HG03060 (cell line): ENCODE results near the gene ABR.

Experiments
- ATAC-seq: cut with Tn5 transposase; IDR thresholded peaks from one replicate; pipeline ENCODE4 v1.9.1; 2021; ENCODE audit warnings: low read depth, moderate number of reproducible peaks; ENCODE audit not compliant: unreplicated experiment

The ABR gene

DNA sequence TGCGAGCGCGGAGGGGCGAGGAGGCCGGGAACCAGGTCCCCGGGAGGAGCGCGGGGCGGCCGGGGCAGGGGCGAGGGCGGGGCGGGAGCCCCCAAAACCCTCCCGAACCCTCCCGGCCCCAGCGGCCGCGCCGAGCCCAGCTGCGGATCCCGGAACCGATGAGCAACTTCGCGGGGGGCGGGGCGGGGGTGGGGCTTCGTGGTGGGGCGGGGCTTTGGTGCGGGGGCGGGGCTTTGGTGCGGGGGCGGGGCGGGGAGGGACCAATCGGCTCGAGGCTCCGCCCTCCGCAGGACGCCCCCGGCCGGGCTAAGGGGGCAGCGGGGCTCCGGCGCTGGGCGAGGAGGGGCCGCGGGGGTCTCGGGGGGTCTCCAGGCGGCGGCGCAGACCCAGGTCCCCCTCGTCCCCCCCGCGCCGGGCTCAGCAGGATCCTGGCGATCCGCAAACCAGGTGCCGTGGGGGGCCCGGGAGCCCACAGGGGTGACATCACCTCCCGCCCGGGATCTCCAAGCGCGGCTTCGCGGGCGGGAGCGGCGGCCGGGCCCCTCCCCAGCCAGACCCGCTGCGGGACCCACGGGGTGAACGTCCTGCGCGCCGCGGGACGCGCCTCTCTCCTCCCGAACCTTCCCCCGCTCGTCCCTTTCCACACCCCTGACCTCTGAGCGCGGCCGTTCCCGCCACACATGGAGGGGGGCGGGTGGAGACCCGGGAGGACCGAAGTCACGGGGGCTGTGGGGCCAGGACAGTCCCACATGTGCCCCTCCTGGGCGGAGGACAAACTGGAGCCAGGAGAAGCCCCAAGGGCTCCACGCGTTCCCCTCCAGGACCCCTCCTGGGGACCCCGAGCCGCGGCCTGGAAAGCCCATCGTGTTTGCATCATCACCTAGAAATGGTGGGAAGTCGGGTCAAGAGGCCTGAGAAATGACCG lies at the start of gene ABR:
TSS of gene ABR (minus strand) at position 164 of the 925 bp plus-strand sequence. CDS start 254 bp downstream, outside the sequence.
- no peak for ATAC-seq

DNA sequence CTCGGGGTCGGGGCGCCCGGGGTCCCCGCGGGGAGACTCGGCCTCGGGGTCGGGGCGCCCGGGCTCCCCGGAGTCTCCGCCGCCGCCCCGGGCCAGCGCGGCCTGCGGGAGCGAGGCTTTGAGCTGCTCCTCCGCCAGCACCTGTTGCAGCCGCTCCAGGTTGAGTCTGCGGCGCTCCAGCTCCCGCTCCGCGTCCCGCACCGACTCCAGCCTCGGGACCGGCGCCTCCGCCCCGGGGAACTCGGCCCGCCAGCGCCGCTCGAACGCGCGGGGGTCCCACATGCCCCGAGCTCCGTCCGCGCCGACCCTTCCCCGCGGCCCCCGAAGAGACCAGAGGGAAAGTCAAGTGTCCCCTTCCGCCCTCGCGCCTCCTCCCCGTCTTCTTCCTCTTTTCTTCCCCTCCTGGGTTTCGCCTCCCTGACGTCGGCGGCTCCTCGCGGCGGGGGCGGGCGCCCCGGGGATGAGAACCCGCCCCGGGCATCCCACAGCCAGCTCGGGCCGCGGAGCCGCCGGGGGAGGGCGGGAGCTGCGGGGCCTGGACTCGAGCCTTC lies 49.6 kb upstream of the ABR start:
- no peak for ATAC-seq

DNA sequence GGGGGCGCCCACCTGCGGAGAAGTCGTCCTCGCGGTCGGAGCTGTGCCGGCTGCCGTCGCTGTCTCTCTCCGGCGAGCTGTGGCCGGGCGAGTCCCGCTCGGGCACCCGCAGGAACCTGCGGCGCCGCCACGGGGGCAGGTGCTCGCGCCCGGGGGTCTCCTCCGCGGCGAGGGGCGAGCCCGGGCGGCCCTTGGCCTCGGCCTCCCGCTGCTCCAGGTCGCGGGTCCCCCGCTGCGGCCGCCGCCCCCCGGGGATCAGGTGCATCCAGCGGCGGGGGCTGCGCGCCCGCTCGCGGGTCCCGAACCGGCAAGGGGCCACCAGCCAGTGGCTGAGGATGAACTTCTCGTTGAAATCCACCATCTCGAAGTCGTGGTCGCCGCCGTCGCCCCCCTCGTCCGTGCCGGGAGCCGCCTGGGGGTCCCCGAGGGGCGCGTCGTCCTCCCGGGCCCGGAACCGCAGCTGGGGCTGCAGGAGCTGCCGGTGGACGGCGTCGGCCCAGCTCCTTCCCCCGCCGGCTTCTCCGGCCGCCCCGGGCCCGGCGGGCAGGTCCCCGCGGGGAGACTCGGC lies 49.1 kb upstream of the ABR start:
- no peak for ATAC-seq

DNA sequence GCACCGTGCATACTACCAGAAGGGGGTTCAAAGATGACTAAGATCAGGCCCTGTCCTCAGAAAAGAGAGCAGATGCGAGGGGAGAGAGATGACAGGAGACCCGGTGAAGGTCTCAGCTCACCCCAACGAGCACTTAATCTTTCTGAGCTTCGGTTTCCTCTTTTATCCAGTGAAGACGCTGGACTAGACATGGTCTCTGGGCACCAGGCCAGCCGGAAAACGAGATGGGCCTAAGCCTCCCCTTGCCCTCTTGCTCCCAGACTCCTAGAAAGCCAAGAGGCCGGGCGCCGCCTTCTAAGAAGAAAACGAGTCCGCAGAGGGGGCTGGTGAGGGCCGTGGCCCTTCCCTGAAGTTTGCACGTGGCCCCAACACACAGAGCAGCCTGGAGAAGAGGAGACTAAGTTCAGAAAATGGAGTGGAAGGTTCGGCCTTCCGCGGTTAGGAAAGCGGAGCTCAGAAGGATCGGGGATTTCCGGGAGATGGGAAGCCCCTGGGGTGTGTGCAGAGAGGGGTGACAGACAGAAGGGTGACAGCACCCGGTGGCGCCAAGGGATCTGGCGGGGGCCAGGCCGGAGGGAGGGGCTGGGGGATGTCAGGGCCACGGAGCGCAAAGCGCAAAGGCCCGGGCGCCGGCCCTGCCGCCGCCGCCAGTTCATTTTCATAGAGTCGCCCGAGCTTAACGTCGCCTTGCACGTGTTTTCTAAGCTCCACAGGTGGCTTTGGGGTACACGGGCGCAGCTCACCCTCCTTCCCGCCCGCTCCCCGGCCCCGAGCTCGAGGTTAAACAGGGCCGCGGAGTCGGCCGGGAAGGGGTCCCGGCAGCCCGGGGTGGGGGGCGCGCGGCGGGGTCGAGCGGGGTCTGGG lies 48.4 kb upstream of the ABR start:
- no peak for ATAC-seq

DNA sequence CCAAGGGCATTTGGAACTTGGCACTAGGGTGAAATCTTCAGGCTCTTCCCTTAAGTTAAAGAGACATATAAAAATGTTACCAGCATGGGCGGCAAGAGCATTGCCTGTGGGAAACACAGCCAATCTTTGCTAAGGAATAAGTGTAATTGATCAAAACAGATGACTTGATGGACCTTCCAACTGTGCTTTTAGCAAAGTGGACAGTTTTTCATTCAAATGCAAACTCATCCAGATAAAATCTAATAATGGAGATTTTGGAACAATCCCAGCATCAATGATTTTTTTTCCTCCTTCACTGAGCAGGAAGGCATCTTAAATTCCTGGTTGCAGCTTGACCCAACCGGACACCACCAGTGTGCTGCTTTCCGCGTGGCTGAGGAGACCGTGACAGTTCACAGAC lies 47.6 kb upstream of the ABR start:
- no peak for ATAC-seq

DNA sequence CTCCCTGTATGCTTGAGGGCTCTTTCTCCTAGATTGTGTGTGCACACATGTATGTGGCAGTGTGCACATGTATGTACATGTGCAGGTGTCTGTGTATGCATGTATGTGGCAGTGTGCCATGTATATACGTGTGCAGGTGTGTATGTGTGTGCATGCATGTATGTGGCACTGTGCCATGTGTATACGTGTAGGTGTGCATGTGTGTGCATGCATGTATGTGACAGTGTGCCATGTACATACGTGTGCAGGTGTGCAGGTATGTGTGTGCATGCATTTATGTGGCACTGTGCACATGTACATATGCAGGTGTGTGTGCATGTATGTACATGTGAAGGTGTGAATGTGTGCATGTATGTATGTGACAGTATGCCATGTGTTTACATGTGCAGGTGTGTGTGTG lies 46.5 kb upstream of the ABR start:
- no peak for ATAC-seq

DNA sequence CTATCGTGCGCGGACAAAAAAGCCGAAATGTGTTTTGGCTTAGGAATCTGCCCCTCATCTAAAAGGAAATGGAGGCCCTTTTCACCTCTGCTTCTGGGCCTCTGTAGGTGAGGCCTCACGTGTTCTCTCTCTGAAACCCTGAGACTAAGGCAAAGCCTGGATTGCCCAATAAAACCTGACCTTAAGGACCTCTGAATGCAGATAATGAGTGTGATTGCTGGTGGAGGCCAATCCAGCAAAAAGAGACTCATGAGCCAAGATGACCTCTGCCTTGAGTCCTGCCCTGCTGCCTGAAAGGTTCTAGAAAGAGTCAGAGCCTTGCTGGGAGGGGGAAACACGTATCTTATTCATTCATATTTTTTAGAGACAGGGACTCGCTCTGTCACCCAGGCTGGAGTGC lies 44.5 kb upstream of the ABR start:
- no peak for ATAC-seq

DNA sequence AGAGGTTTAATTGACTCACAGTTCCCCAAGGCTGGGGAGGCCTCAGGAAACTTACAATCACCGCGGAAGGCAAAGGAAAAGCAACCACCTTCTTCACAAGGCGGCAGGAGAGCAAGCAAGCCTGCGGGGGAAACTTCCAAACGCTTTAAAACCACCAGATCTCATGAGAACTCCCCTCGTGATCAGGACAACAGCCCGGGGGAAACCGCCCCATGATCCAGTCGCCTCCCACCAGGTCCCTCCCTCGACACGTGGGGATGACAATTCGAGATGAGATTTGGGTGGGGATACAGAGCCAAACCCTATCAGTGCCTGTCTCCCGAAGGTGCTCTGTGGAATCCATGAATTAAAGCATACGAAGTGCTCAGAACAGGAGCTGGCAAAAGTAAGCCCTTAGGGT lies 43.9 kb upstream of the ABR start:
- ATAC-seq = no peak

DNA sequence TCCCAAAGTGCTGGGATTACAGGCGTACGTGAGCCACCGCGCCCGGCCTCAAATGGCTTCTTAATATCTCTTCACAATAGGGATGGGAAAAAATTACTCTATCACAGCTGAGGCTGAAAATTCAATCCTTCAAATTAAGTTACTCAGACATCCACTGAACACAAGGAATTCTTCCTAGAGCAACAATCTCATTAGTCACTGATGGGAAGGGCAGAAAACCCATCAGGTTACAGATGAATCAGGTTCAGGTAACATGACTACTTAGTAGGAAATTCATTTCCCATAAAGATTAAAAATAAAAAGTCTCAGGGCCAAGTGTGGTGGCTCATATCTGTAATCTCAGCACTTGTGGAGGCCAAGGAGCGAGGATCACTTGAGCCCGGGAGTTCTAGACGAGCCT lies 42.5 kb upstream of the ABR start:
- no peak for ATAC-seq

DNA sequence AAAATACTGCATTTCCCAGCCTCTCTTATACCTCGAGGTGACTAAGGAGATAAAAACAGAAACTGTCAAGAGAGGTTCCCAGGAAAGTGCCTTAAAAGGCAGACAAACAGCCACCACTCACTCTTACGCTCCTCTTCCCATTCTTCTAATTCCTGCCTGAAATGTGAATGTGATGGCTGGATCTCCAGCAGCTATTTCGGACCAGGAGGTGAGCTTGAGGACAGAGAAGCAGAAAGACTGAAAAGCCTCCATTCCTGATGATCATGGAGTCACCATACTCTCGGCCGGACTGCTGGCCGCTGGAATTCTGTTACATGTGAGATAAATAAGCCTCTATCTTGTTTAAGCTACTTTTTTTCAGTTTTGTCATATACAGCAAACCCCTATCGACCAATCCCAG lies 41.4 kb upstream of the ABR start:
- no peak for ATAC-seq

DNA sequence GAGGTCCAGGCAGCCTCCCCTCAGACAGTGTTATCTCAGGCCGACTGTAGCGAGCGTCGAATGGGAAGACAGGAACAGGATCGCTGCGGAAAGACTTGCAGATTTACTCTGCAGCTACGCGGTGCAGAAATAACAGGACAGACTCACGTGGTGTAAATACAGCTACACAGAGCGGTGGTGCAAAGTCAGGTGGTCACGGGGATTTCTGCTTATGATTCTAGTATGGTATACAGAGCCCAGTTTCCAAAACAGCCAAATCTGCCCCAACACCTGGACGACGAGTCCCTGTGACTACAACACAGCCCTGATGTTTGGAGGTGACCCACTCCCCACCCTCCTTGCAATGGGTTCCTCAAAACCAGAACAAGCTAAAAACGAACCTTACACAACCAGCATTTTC lies 40.6 kb upstream of the ABR start:
- ATAC-seq = no peak

DNA sequence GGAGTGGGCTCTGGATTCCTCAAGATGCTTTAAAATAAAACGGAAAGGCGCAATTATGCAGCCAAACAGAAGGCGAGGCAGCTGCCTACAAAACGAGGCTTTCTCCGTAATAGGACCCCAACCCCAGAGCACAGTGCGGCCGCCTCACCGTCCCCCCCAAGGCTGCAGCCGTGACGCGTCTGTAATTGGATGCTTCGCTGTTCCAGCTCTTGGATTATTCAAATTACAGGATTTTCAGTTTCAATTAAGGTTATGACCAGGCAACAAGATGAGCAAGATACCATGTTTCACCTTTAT lies 37.3 kb upstream of the ABR start:
- ATAC-seq = no peak

DNA sequence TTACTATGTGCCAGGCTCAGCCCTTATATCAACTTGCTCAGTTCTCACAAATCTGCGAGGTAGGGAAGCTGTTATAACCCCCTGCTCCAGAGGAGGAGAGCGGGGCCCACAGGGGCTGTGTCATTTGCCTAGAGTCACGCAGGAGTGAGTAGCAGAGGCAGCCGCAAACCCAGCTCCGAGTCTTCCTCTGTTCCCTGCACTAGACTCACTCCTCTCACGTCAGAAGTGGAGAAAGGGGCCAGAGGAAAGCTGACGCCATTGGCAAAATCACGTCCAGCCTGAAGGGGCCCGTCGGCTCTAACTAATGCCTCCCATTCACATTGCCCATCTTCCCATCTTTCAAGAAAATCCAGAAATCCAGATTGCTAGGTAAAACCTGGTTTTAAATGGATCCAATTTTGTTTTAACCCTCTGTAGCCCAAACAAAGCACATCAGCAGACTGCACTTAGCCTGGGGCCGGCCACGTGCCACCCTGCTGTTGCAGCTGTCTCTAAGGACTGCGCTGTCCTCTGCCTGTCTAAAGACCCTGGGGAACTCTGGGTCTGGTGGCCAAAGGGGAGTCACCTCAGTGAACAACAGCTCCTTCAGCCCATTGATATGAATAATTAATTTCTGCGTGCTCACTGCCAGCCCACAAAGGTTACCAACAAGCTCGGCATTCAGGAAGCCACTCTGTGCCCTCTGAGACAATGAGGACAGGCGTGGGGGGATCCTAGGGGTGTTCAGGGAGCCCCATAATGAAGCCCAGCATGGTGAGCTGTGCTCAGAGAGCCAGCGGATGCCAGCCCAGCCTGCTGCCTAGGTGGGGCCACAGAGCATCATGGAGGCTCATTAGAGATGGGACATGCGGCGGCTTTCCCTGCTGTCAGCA lies 36.7 kb upstream of the ABR start:
- ATAC-seq = peak; percentile 34

DNA sequence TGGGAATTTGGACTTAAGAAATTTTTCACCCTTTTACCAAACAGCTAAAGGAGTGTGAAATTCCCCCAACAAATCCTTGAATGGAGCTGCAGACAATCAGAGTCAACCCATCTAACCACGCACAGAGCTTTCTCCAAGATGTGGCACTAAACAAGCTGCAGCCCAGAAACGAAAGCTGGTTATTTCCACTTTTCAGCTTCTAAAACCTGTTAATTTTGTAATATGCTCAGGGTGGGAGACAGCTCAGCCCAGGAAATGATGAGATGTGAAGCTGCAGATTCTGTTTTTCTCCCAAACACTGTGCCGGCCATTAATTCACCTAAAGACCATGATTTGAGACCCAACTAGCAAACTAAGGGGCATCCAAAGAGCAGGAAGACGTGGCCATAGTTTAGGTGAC lies 33.2 kb upstream of the ABR start:
- ATAC-seq = no peak

DNA sequence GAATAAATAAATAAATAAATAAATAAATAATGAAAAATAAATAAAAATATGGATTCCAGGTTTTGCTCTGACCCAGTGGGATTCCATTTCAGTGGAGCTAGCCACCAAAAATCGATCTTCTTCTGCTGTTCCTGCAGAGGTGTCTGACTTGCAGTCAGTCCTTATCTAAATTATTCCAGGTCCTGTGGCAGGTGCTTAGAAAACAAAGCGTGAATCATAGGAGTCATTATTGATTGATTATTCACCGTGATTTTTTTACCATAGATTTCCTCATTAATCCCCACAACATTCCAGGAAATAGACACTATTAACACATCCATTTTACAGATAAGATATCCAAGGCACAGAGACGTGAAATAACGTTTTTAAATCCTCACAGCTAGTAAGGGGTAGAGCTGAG lies 31.5 kb upstream of the ABR start:
- ATAC-seq = no peak

DNA sequence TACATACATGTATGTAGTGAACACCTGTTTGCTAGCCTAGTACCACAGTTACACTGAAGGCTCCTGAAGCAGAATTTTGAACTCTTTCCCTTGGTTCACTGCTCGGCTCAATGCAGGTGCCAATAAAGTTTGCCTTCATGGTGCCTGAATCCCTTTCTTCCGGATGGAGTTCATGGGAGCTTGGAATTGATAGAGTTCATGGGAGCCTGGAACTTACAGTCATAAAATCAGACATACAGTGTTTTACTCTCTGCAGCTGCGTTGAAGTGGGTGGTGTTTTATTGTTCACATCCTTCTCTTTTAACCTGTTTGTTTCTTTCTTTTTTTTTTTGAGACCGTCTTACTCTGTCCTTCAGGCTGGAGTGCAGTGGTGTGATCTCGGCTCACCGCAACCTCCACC lies 29.2 kb upstream of the ABR start:
- no peak for ATAC-seq

DNA sequence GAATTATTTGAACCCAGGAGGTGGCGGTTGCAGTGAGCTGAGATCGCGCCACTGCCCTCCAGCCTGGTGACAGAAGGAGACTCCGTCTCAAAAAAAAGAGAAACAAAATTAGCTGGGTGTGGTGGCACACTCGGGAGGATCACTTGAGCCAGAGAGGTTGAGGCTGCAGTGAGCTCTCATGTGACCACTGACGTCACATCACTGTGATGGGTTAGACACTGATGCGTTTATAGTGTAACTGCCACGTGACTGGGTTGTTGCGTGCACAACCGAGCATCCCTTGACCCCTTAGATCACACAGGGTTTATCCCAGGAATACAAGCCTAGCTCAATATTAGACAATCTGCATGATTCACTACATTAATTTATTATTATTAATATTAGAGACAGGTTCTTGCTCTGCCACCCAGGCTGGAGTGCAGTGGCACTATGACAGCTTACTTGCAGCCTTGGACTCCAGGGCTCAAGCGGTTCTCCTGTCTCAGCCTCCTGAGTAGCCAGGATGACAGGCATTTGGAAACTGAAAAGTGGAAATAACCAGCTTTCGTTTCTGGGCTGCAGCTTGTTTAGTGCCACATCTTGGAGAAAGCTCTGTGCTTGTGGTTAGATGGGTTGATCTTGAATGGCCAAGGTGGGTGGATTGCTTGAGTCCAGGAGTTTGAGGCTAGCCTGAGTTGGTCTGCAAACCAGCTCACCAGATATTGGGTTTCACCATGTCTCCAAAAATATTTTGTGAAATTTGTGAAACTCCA lies 26.4 kb upstream of the ABR start:
- no peak for ATAC-seq

DNA sequence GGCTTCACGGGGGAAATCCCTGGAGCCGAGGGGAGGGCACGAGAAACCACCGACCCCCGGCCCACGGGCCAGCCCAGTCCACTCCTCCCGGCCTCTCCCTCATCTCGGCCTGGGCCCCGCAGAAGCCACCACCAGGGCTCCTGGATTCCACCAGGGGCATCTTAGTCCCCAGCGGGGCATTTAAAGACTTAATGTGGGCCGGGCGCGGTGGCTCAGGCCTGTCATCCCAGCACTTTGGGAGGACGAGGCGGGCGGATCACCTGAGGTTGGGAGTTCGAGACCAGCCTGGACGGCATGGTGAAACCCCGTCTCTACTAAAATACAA lies 24.1 kb upstream of the ABR start:
- no peak for ATAC-seq

DNA sequence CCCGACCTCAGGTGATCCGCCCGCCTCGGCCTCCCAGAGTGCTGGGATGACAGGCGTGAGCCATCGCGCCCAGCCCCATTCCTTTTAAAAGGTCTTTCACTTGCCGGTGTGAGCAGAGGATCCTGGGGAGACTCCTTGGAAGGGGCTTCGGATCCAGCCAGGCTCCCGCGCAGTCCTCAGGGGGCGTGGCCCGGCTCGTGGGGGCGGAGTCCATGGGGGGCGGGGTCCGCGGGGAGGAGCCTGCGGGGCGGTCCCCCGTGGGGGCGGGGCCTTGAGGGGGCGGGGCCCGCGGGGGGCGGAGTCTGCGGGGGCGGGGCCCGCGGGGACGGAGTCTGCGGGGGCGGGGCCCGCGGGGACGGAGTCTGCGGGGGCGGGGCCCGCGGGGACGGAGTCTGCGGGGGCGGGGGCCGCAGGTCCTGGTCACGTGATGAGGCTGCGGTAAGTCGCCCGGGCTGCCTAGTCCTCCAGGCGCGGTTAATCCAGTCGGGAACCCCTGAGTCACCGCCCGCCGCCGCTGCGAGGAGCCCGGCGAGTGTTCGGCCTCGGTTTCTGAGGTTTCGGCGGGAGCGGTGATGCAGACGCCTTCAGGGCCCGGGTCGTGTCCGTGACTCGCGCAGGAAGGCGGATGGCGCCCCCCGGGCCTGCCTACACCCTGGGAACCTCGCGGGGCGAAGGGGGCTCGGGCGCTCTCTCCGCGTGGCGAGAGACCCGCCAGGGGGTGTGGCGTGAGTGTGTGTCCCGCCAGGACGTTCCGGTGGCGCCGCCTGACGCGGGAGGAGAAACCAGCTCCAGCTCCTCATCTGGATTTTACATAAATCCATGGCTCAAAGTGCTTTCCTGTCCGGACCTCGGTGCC lies 23.6 kb upstream of the ABR start:
- no peak for ATAC-seq
